ENCODE data around the gene BEAN1. TPM values are rescaled to one million over a fixed set of nuclear protein-coding genes. Genes with fewer than 3 reads are reported as not detected.

BEAN1 gene
- total RNA-seq, 2 donors from 2014 or later, result not detected

DNA sequence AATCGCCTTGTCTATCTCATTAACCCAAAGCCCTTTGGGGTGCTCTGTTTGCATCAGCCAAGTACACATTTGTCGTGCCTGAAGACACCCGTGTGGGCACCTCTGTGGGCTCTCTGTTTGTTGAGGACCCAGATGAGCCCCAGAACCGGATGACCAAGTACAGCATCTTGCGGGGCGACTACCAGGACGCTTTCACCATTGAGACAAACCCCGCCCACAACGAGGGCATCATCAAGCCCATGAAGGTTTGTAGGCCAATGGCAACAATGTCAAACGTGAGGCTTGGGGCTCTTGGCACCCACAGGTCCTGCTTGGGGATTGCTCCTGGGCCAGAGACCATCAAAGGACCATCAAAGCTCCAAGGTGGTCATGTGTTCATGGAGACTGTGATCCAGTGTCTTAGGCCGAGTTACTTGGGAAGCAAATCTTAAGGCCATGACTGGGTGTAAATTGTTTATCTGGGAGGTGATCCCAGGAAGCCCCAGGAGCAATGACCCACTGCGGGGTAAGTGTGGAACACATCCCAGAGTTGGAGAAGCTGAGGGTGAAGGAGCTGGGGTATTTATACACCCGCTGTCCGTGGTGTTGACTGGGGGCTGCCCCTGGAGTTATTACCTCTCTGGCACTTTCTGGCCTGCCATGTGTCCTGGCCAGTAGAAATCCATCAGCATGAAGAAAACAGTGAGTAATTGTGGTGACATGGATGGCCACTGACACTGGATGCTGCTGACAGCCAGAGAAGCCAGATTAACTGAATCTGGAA lies 36.6 kb upstream of the BEAN1 start:
- DNase-seq (ENCODE audit: low spot score in 2 of 2) (no peak), ATAC-seq (no peak)
- Mint-ChIP-seq H3K9me3 (no peaks in the 10 kb centered on the region), H3K27ac (no peak overlapping the region), H3K36me3 (no peaks in the 10 kb centered on the region)

DNA sequence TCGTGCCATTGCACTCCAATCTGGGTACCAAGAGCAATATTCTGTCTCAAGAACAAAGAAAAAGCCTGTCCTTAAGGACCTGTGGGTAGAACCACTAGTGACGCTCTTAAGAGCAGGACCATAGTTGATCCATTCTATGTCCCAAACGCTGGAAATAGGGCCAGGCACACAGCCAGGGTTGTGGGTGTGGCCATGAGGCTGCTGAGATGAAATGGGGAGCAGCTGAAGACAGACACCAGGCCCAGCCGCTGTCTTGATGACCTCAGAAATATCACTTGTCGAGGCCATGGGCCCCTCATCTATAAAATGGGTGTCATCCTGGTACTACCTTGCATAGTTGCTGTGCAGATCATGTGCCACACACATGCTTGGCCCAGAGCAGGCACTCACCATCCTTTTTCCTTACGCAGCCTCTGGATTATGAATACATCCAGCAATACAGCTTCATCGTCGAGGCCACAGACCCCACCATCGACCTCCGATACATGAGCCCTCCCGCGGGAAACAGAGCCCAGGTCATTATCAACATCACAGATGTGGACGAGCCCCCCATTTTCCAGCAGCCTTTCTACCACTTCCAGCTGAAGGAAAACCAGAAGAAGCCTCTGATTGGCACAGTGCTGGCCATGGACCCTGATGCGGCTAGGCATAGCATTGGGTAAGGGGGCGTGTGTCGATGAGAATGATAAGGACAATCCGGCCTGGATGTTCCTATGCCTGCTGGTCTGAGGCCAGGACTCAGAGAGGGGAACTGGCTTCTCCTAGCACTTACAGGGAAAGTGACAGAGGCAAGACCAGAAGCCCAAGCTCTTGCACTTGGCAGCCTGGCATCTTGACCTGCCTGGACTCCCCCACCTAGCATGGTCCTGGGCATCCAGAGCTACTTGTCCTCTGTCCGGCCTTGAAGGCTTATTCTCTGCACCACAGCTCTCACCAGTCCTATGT lies 35.1 kb upstream of the BEAN1 start:
- no peaks in the 10 kb centered on the region for H3K36me3 Mint-ChIP-seq
- DNase-seq (ENCODE audit: low spot score in 2 of 2) (no peak), ATAC-seq (no peak)
- no peak overlapping the region for H3K27ac Mint-ChIP-seq
- H3K9me3 Mint-ChIP-seq, result no peaks in the 10 kb centered on the region

DNA sequence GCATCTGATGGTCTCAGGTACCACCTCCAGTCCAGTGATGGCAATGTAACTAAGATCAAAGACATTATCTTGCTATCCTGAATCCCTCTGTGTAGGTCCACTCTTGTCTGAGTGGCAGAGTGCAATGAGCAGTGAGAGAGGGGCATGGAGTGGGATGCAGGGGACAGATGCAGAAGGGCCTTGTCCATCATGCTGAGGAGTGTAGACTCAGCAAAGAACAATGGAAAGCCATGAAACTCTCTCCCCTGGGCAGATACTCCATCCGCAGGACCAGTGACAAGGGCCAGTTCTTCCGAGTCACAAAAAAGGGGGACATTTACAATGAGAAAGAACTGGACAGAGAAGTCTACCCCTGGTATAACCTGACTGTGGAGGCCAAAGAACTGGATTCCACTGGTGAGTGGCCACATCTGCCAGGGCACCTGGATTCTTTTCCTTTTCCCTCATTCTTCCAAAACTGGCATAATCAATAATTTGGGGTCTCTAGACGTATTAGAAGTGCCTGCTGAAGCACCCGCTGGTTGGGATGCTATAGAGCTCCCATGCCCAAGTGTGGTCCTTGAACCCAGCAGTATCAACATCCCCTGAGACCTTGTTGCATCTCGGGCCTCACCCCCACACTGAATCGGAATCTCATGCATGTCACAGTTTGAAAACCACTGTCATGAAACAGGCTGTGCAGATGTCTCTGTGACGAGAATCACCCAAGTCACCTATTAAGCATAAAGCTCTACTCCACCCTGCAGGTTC lies 31.1 kb upstream of the BEAN1 start:
- Mint-ChIP-seq H3K36me3 (no peaks in the 10 kb centered on the region), H3K9me3 (no peaks in the 10 kb centered on the region), H3K27ac (no peak overlapping the region)
- ATAC-seq (no peak), DNase-seq (ENCODE audit: low spot score in 2 of 2) (no peak)

DNA sequence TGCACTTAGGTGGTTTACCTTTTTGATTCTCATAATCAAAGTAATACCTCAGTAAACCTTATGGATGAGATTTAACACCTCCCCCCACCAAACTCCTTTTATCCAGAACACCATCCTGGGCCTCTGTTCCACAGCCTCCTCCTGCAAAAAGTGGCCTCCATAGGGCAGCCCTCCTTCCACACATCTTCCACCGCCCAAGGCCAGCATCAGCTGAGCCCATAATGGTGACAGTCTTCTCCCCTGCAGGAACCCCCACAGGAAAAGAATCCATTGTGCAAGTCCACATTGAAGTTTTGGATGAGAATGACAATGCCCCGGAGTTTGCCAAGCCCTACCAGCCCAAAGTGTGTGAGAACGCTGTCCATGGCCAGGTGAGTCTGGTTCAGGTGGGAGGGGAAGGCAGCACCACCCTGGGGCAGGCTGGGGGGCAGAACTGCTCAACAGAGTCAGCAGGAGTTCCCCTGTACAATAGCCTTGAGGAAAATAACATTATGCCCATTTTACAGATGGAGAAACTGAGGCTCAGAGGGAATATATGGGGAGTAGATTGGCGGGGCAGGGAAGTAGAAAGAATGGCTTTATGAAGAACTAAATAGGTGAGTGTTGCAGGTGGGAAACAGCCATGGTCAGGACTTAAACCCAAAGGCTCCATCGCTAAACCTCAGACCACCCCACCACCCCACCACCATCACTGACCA lies 29.2 kb upstream of the BEAN1 start:
- H3K27ac Mint-ChIP-seq, result no peak overlapping the region
- no peak for ATAC-seq
- no peak for DNase-seq (ENCODE audit: low spot score in 2 of 2)
- no peaks in the 10 kb centered on the region for H3K36me3 Mint-ChIP-seq
- H3K9me3 Mint-ChIP-seq, result no peaks in the 10 kb centered on the region

DNA sequence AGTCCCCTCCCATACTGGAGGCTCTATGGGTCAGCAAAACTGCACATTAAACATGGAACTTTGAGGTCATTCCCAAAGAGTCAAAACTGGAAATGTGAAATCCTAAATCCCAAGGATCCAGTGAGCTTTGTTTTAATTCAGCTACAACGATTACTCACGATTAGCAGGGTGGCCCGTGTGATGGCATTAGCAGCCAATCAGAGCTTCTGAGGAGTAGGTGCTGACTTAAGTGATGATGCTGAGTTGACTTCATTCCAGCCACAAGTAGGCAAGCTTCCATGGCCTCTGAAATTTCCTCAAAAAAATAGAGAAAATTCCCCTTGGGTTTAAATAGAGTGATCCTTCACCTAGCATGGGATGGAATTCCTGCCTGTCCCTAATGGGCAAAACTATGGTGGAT lies 28.1 kb upstream of the BEAN1 start:
- Mint-ChIP-seq H3K9me3 (no peaks in the 10 kb centered on the region), H3K27ac (no peak overlapping the region), H3K36me3 (no peaks in the 10 kb centered on the region)
- DNase-seq (ENCODE audit: low spot score in 2 of 2) (no peak), ATAC-seq (no peak)

DNA sequence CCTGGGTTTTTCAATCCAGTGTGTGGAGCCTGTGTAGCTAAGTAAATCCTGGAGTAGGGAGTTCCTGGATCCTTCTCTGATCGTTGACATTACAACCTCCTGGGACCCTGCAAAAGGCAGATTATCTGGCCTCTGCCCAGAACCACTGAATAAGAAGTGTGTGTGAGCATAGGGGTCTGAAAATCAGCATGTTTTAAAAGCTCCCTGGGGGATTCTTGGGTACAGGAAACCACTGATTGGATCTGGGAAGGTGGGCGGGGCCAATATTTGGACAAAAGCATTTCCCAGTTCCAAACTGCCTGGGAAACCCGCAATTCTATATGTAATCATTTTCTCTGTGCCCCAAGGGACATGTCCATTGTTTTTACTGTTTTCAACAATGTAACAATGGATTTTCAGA lies 27.2 kb upstream of the BEAN1 start:
- H3K36me3 Mint-ChIP-seq, result no peaks in the 10 kb centered on the region
- DNase-seq (ENCODE audit: low spot score in 2 of 2) (no peak), ATAC-seq (no peak)
- no peak overlapping the region for H3K27ac Mint-ChIP-seq
- no peaks in the 10 kb centered on the region for H3K9me3 Mint-ChIP-seq

DNA sequence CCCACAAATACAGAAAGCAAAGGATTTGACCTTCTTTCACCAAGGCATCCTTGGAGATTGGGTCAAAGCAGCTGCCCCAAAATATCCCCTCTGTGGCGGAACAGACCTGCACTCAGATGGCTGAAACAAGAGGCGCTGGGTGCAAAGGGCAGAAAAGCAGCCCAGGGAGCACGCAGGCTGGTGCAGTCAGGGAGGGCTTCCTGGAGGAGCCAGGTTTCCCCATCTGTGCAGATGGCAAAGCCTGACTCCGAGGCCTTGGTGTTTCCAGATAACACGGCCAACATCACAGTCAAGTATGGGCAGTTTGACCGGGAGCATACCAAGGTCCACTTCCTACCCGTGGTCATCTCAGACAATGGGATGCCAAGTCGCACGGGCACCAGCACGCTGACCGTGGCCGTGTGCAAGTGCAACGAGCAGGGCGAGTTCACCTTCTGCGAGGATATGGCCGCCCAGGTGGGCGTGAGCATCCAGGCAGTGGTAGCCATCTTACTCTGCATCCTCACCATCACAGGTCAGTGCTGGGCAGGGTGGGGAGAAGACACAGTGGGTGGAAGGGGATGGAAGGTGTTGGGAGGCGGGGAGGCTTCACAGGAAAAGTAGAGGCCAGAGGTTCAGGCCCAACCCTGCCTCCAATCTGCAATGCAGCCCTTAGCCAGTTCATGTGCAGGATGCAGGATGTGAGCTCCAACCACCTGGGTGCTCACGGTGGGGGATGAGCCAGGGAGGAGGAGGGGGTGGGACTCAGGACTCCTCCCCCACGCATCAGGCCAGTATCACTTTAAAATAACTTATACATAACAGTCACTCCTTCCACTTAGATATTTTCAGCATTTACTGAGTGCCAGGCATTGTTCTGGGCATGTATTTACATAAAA lies 26.4 kb upstream of the BEAN1 start:
- H3K36me3 Mint-ChIP-seq, result no peaks in the 10 kb centered on the region
- ATAC-seq, result no peak

DNA sequence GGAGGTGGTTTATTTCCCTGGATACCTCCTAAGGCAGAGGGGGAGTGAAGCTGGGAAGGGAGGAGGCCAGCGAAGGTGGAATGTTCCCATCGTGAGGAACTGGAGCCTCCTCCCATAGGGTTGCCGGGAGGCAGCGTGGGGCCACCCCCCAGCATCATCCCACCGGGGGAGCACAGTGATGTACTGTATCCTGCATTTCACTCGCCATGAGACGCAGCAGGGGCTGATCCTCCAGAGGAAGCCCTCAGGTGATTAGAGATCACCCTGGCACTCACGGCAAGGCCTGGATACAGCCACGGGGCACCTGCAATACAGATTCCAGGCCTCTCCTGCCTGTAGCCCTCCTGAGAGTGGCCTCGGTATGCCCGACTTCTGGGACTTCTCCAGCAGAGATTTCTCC lies 25.5 kb upstream of the BEAN1 start:
- no peaks in the 10 kb centered on the region for H3K36me3 Mint-ChIP-seq

More for the DNA sequence above, 26.4 kb upstream of the BEAN1 start:
- no peak overlapping the region for H3K27ac Mint-ChIP-seq
- DNase-seq (ENCODE audit: low spot score in 2 of 2), result no peak
- H3K9me3 Mint-ChIP-seq, result no peaks in the 10 kb centered on the region

DNA sequence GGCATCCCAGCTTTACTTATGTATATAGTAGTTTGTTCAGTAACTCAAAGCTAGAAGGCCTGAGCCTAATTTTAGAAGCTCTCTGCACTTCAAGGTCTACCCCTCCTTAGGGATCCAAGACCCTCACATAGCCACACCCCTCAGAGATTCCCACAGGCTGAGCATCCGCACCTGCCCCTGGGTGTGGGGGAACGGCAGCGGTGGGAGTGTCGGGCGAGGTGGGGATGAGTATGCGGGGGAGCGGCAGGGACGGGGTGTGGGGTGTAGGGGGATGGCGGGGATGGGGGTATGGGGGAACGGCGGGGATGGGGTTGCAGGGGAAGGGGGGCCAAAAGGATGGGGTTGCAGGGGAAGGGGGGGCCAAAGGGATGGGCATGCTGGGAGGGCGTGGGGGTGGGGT lies 24.9 kb upstream of the BEAN1 start:
- DNase-seq (ENCODE audit: low spot score in 2 of 2), result no peak
- no peaks in the 10 kb centered on the region for H3K36me3 Mint-ChIP-seq
- no peak for ATAC-seq
- H3K9me3 Mint-ChIP-seq, result no peaks in the 10 kb centered on the region
- no peak overlapping the region for H3K27ac Mint-ChIP-seq

More for the DNA sequence above, 25.5 kb upstream of the BEAN1 start:
- no peak for DNase-seq (ENCODE audit: low spot score in 2 of 2)
- Mint-ChIP-seq H3K27ac (no peak overlapping the region), H3K9me3 (no peaks in the 10 kb centered on the region)
- ATAC-seq, result no peak

DNA sequence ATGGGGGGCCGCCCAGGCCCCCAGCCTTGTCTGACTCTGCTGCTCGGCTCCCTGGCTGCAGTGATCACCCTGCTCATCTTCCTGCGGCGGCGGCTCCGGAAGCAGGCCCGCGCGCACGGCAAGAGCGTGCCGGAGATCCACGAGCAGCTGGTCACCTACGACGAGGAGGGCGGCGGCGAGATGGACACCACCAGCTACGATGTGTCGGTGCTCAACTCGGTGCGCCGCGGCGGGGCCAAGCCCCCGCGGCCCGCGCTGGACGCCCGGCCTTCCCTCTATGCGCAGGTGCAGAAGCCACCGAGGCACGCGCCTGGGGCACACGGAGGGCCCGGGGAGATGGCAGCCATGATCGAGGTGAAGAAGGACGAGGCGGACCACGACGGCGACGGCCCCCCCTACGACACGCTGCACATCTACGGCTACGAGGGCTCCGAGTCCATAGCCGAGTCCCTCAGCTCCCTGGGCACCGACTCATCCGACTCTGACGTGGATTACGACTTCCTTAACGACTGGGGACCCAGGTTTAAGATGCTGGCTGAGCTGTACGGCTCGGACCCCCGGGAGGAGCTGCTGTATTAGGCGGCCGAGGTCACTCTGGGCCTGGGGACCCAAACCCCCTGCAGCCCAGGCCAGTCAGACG lies 24.4 kb upstream of the BEAN1 start:
- DNase-seq (ENCODE audit: low spot score in 2 of 2), result no peak
- Mint-ChIP-seq H3K36me3 (no peaks in the 10 kb centered on the region), H3K9me3 (no peaks in the 10 kb centered on the region), H3K27ac (no peak overlapping the region)
- ATAC-seq, result no peak

DNA sequence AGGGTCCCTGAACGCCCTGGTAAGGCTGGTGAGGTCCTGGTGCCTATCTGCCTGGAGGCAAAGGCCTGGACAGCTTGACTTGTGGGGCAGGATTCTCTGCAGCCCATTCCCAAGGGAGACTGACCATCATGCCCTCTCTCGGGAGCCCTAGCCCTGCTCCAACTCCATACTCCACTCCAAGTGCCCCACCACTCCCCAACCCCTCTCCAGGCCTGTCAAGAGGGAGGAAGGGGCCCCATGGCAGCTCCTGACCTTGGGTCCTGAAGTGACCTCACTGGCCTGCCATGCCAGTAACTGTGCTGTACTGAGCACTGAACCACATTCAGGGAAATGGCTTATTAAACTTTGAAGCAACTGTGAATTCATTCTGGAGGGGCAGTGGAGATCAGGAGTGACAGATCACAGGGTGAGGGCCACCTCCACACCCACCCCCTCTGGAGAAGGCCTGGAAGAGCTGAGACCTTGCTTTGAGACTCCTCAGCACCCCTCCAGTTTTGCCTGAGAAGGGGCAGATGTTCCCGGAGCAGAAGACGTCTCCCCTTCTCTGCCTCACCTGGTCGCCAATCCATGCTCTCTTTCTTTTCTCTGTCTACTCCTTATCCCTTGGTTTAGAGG lies 23.5 kb upstream of the BEAN1 start:
- ATAC-seq (no peak), DNase-seq (ENCODE audit: low spot score in 2 of 2) (no peak)
- Mint-ChIP-seq H3K27ac (no peak overlapping the region), H3K9me3 (no peaks in the 10 kb centered on the region), H3K36me3 (no peaks in the 10 kb centered on the region)

DNA sequence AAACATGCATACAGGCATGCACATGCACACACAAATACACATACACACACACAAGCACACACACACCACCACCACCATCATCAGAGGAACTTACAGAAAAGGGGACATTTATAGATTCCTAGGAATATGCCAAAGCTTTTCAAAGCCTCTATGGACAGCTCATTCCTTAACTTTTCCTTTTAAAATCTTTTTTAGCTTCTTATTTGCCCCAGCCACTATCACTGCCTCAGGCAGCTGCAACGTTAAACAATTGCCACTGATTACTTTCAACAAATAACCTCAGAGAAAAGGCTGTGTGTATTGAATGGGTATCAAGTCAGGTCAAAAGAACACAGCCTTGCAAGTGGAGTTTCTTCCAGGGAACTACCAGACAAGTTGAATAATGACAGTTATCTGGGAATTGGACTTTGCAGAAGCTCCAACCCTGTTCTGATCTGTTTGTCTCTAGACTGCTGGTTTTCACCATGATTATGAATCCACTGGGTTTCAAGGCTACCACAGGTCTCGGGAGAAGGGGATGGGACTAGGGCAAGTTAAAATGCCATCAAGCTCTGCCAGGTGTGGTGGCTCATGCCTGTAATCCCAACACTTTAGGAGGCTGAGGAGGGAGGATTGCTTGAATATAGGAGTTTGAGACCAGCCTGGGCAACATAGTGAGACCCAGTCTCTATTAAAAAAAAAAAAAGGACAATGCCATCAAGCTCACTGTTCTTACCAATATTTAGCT lies 21.9 kb upstream of the BEAN1 start:
- peaks cover 0 to 5% of the 10 kb centered on the region in 2 donors for H3K36me3 Mint-ChIP-seq
- H3K9me3 Mint-ChIP-seq, result no peaks in the 10 kb centered on the region
- DNase-seq (ENCODE audit: low spot score in 2 of 2) (no peak), ATAC-seq (no peak)
- H3K27ac Mint-ChIP-seq, result no peak overlapping the region

DNA sequence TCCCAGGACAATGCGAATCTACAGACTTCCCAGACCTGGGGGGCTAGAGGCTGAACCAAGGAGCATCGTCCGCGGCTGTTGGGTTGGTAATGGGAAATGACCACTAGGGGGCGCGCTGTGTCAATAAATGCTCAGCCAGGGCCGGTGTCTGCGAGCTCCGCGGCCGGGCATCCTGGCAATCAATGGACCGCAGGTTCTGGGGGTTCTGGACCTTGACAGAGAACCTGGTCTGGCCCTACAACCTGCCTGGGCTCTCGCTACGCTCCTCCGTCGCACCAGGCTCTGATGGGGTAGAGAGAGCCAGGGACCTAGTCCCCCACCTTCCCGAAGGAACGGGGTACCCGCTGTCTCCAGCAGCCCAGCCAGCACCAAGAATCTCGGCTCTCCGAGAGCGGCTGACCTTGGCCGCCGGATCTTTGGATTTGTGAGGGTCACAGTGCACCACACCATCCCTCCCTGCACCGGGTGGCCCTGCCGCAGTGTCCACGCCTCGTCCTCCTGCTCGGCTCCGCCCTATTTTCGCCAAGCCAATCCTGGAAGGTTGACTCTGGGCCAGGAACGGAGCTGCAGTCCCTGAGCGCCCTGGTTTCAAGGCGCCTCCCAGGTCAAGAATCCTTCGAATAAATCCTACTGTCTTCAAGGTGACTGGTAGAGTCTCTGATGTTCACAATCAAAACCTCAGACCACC lies 20.4 kb upstream of the BEAN1 start:
- ATAC-seq (peak; percentile 83 to 88), DNase-seq (ENCODE audit: low spot score in 2 of 2) (peak; percentile 81 to 94)
- peaks cover 0 to 3% of the 10 kb centered on the region in 2 donors for H3K9me3 Mint-ChIP-seq
- peak overlapping the region in 1 of 2 donors; percentile 82 for H3K27ac Mint-ChIP-seq
- peaks cover 6 to 13% of the 10 kb centered on the region in 2 donors for H3K36me3 Mint-ChIP-seq

All from activated naive CD4-positive, alpha-beta T cell treated with anti-CD3 and anti-CD28 coated beads, Interleukin-2, amount 50 U/mL, for 72 hours (primary cell).